H1 (cell line): ENCODE data around the gene PPARD. TPM values are rescaled to one million over a fixed set of nuclear protein-coding genes. Genes with fewer than 3 reads are reported as not detected.

Experiments
- CTCF ChIA-PET: fragments of 300-600 bp; sonication (Branson Sonifier 250); formaldehyde crosslinking; loops from one replicate; lab custom pipeline; 2021; ENCODE audit not compliant: partially characterized antibody; lab: Charles Lee
- POLR2A ChIA-PET: fragments of 300-600 bp; sonication (Branson Sonifier 250); formaldehyde crosslinking; loops from one replicate; lab custom pipeline; 2021; ENCODE audit warnings: inconsistent platforms; ENCODE audit not compliant: partially characterized antibody; lab: Charles Lee
- DNase-seq, 2 experiments: peaks; one replicate each; pipeline versions ENCODE4 v3.0.0 to v3.0.0-alpha.2; 2010 to 2022; ENCODE audit warnings: low spot score in 2 of 2, low read depth in 1 of 2, mixed read lengths in 1 of 2
- FAIRE-seq: peaks from 2 replicates; lab custom pipeline; 2011; peaks lifted over from hg19 to GRCh38; lab: Jason Lieb, UNC
- H2AFZ ChIP-seq: 2 replicates; pipeline ENCODE4 v1.8.1; 2012; ENCODE audit warnings: low read length, inconsistent platforms
- H2AK5ac ChIP-seq: 2 replicates; pipeline ENCODE4 v1.6.1; 2013; ENCODE audit warnings: low read depth, low read length
- H2BK120ac ChIP-seq: replicated peaks from 2 replicates; pipeline ENCODE3; 2013; ENCODE audit warnings: low read depth, low read length, inconsistent platforms
- H2BK12ac ChIP-seq: 2 replicates; pipeline ENCODE4 v1.6.1; 2013; ENCODE audit warnings: low read depth, low read length
- H2BK15ac ChIP-seq: 2 replicates; pipeline ENCODE4 v1.6.1; 2013; ENCODE audit warnings: low read length
- H2BK20ac ChIP-seq: 2 replicates; pipeline ENCODE4 v1.6.1; 2013; ENCODE audit warnings: low read length
- H2BK5ac ChIP-seq: 2 replicates; pipeline ENCODE4 v1.6.1; 2013; ENCODE audit warnings: low read depth, low read length
- H3K14ac ChIP-seq: 2 replicates; pipeline ENCODE4 v1.6.1; 2013; ENCODE audit warnings: inconsistent platforms; ENCODE audit not compliant: insufficient read length
- H3K18ac ChIP-seq: 2 replicates; pipeline ENCODE4 v1.6.1; 2013; ENCODE audit warnings: low read length; ENCODE audit errors: extremely low read depth
- H3K23ac ChIP-seq: 2 replicates; pipeline ENCODE4 v1.6.1; 2013; ENCODE audit warnings: inconsistent platforms; ENCODE audit not compliant: insufficient read length
- H3K23me2 ChIP-seq: 2 replicates; pipeline ENCODE4 v1.6.1; 2013; ENCODE audit warnings: low read depth, low read length
- H3K27ac ChIP-seq: 2 replicates; pipeline ENCODE4 v1.6.1; 2011; ENCODE audit warnings: low read depth, low read length, inconsistent platforms
- H3K27me3 ChIP-seq, 4 experiments: replicated peaks in 1 of 4; 1 replicate in 1 of 4; 2 replicates in 3 of 4; pipeline versions ENCODE4 v1.6.1 to v1.8.1; 2011 to 2013; ENCODE audit warnings: low read length in 3 of 4, mild to moderate bottlenecking in 3 of 4, inconsistent platforms in 2 of 4, mixed read lengths in 2 of 4, moderate library complexity in 1 of 4; ENCODE audit not compliant: control insufficient read depth in 3 of 4, insufficient read depth in 3 of 4; ENCODE audit errors: extremely low read depth in 1 of 4
- H3K36me3 ChIP-seq, 4 experiments: 2 replicates each; pipeline versions ENCODE4 v1.6.1 to v1.8.1; 2011 to 2013; ENCODE audit warnings: mild to moderate bottlenecking in 4 of 4, low read length in 3 of 4, moderate library complexity in 2 of 4, control low read depth in 1 of 4, inconsistent platforms in 1 of 4; ENCODE audit not compliant: insufficient read depth in 4 of 4, control insufficient read depth in 2 of 4
- H3K4ac ChIP-seq: replicated peaks from 2 replicates; pipeline ENCODE3; 2013; ENCODE audit warnings: low read length, low read depth, mixed read lengths, inconsistent platforms; ENCODE audit not compliant: insufficient read length
- H3K4me1 ChIP-seq, 4 experiments: replicated peaks in 1 of 4; 1 replicate in 1 of 4; 2 replicates in 3 of 4; pipeline versions ENCODE4 v1.6.1 to v1.8.1; 2011 to 2013; ENCODE audit warnings: low read length in 3 of 4, inconsistent platforms in 2 of 4, mixed read lengths in 1 of 4; ENCODE audit not compliant: insufficient read depth in 4 of 4, control insufficient read depth in 3 of 4
- H3K4me2 ChIP-seq, 2 experiments: 2 replicates each; pipeline versions ENCODE4 v1.6.1 to v1.8.1; 2011 to 2013; ENCODE audit warnings: low read depth in 2 of 2, low read length in 2 of 2, control low read depth in 1 of 2, inconsistent platforms in 1 of 2, mild to moderate bottlenecking in 1 of 2; ENCODE audit not compliant: insufficient read depth in 1 of 2
- H3K4me3 ChIP-seq, 4 experiments: fragments of 200-600, 300-600 bp in 1 of 4; sonication (generic), shearing (Covaris generic), sonication (Bioruptor Twin) in 1 of 4; 2 replicates each; pipeline versions ENCODE4 v1.5.1 to v1.8.1; 2011 to 2016; ENCODE audit warnings: low read length in 4 of 4, low read depth in 3 of 4, control low read depth in 2 of 4, inconsistent platforms in 2 of 4, mild to moderate bottlenecking in 2 of 4, mixed read lengths in 1 of 4, moderate library complexity in 1 of 4; ENCODE audit not compliant: insufficient read depth in 2 of 4; ENCODE audit errors: extremely low read depth in 1 of 4
- H3K56ac ChIP-seq: replicated peaks from 2 replicates; pipeline ENCODE3; 2013; ENCODE audit warnings: low read depth, mild to moderate bottlenecking, mixed read lengths, low read length, inconsistent platforms; ENCODE audit not compliant: insufficient read length
- H3K79me1 ChIP-seq: 2 replicates; pipeline ENCODE4 v1.6.1; 2013; ENCODE audit warnings: low read depth, low read length, control low read depth
- H3K79me2 ChIP-seq, 2 experiments: 2 replicates each; pipeline versions ENCODE4 v1.6.1 to v1.8.1; 2012 to 2013; ENCODE audit warnings: low read length in 2 of 2, mild to moderate bottlenecking in 2 of 2, inconsistent platforms in 1 of 2; ENCODE audit not compliant: insufficient read depth in 2 of 2, control insufficient read depth in 1 of 2
- H3K9ac ChIP-seq, 4 experiments: replicated peaks in 1 of 4; 1 replicate in 1 of 4; 2 replicates in 3 of 4; pipeline versions ENCODE4 v1.6.1 to v1.8.1; 2011 to 2013; ENCODE audit warnings: low read depth in 3 of 4, low read length in 3 of 4, control low read depth in 2 of 4, mild to moderate bottlenecking in 2 of 4, moderate library complexity in 2 of 4, inconsistent platforms in 1 of 4; ENCODE audit errors: extremely low read depth in 1 of 4
- H3K9me3 ChIP-seq, 2 experiments: 2 replicates each; pipeline versions ENCODE4 v1.6.1 to v1.8.1; 2012 to 2013; ENCODE audit warnings: mild to moderate bottlenecking in 2 of 2, moderate library complexity in 2 of 2, control low read depth in 1 of 2, inconsistent platforms in 1 of 2, low read depth in 1 of 2, low read length in 1 of 2, mixed read lengths in 1 of 2; ENCODE audit not compliant: insufficient read depth in 2 of 2
- H4K20me1 ChIP-seq, 2 experiments: replicated peaks in 1 of 2; 2 replicates each; pipeline versions ENCODE3 to v1.8.1; 2011 to 2013; ENCODE audit warnings: inconsistent platforms in 2 of 2, low read length in 2 of 2, mild to moderate bottlenecking in 1 of 2; ENCODE audit not compliant: insufficient read depth in 2 of 2, control insufficient read depth in 1 of 2
- H4K5ac ChIP-seq: 2 replicates; pipeline ENCODE4 v1.6.1; 2013; ENCODE audit warnings: low read length, low read depth, mixed read lengths, inconsistent platforms; ENCODE audit not compliant: insufficient read length
- H4K8ac ChIP-seq: 2 replicates; pipeline ENCODE4 v1.8.0; 2013; ENCODE audit warnings: mild to moderate bottlenecking, moderate library complexity, low read length, inconsistent platforms; ENCODE audit not compliant: insufficient read depth; ENCODE audit errors: extremely low read depth
- H4K91ac ChIP-seq: replicated peaks from 2 replicates; pipeline ENCODE3; 2013; ENCODE audit warnings: low read length, mixed read lengths, inconsistent platforms; ENCODE audit not compliant: insufficient read length
- BCL11A ChIP-seq, 2 experiments: IDR thresholded peaks; one replicate each; pipeline ENCODE4 v1.6.1; 2011; ENCODE audit warnings: low read depth in 2 of 2, low read length in 2 of 2, mild to moderate bottlenecking in 2 of 2
- CBX5 ChIP-seq: fragments of 300-800, 300-1000 bp; sonication (generic); IDR thresholded peaks from 2 replicates; pipeline ENCODE4 v1.7.1; 2016; ENCODE audit warnings: antibody characterized with exemption, low read length, low read depth
- CEBPB ChIP-seq: IDR thresholded peaks from 2 replicates; pipeline ENCODE4 v1.6.1; 2012; ENCODE audit warnings: low read depth, low read length
- CREB1 ChIP-seq: IDR thresholded peaks from 2 replicates; pipeline ENCODE4 v1.6.1; 2012; ENCODE audit warnings: inconsistent platforms
- KDM4A ChIP-seq: IDR thresholded peaks from one replicate; pipeline ENCODE4 v1.7.1; 2012; ENCODE audit warnings: low read depth, mild to moderate bottlenecking, moderate library complexity, low read length, inconsistent platforms; ENCODE audit not compliant: severe bottlenecking
- MAFK ChIP-seq: IDR thresholded peaks from 2 replicates; pipeline ENCODE4 v1.6.1; 2012; ENCODE audit warnings: low read depth, mild to moderate bottlenecking, improper control_type of control experiment, low read length
- NANOG ChIP-seq: IDR thresholded peaks from 2 replicates; pipeline ENCODE4 v1.6.1; 2011; ENCODE audit warnings: low read length, low read depth, mild to moderate bottlenecking, inconsistent platforms; ENCODE audit not compliant: insufficient read depth, poor library complexity, severe bottlenecking
- NRF1 ChIP-seq: IDR thresholded peaks from 2 replicates; pipeline ENCODE4 v1.6.1; 2011; ENCODE audit warnings: mild to moderate bottlenecking, low read depth, low read length, improper control_type of control experiment
- RFX5 ChIP-seq: IDR thresholded peaks from 2 replicates; pipeline ENCODE4 v1.6.1; 2011; ENCODE audit warnings: low read depth, low read length, improper control_type of control experiment, borderline replicate concordance
- SAP30 ChIP-seq: fragments of 300-600 bp; sonication (generic); IDR thresholded peaks from 2 replicates; pipeline ENCODE4 v1.7.1; 2012; ENCODE audit warnings: low read length, moderate library complexity, mild to moderate bottlenecking, inconsistent platforms; ENCODE audit not compliant: insufficient read depth, insufficient replicate concordance
- SIRT6 ChIP-seq: IDR thresholded peaks from one replicate; pipeline ENCODE4 v1.7.1; 2012; ENCODE audit warnings: low read length, inconsistent platforms
- WGBS, 2 experiments: shearing (Covaris generic) in 1 of 2; methylation state at CpG; one replicate each; pipeline versions ENCODE4 v1.1.6 to v1.1.7; 2013 to 2015; ENCODE audit warnings: low lambda C conversion rate in 2 of 2, mixed read lengths in 2 of 2, inconsistent platforms in 1 of 2, low coverage in 1 of 2, missing lambda C conversion rate in 1 of 2; ENCODE audit not compliant: insufficient replicate concordance in 2 of 2, insufficient coverage in 1 of 2, insufficient read length in 1 of 2; ENCODE audit errors: extremely low coverage in 1 of 2, missing lambda C conversion rate in 1 of 2; 5-methylcytosine and 5-hydroxymethylcytosine counted together
- polyA plus RNA-seq, 7 experiments: library from polyadenylated mRNA; depleted of rRNA in 3 of 7; stranded (reverse) in 5 of 7; unstranded in 2 of 7; fragments of >200 nt in 5 of 7; fragments of 200-250 nt in 2 of 7; gene quantifications; 1 replicate in 5 of 7; 2 replicates in 1 of 7; 4 replicates in 1 of 7; pipeline versions ENCODE4 v1.2.1 to v1.2.3, GENCODE V29; 2011 to 2013; ENCODE audit warnings: missing spikeins in 2 of 7, mixed read lengths in 2 of 7
- total RNA-seq: library from RNA; stranded (reverse); fragmentation: NEBNext Ultra II Directional; extraction: Animal tissue kit (Norgen Biotek cat#: 25700); gene quantifications from 2 replicates; pipeline ENCODE4 v1.2.1, GENCODE V29; 2021

PPARD gene
- total and polyA plus RNA-seq, 2 of the 8 experiments (the other 6 are each of a cell fraction or from before 2014, with no cell fraction given), result 14.6 to 14.9 TPM

GRCh38 chr6:35360349-35361138, 18.2 kb downstream of the PPARD start:
- peak; percentile 38 to 54 for DNase-seq
- TF ChIP-seq NRF1 (no peak), BCL11A (IDR thresholded peaks at IDR 0.05; ENCODE audit: low read depth in 2 of 2, low read length in 2 of 2) (no peak), SAP30 (no peak), CREB1 (peak; percentile 74), CBX5 (no peak), CEBPB (peak; percentile 94), SIRT6 (no peak), MAFK (no peak), NANOG (peak; percentile 69), RFX5 (no peak), KDM4A (no peak)

More at GRCh38 chr6:35360349-35361138, 18.2 kb downstream of the PPARD start:
- H3K27ac ChIP-seq, result peak overlapping the region; percentile 32; the same call in 1 of the 2 replicates
- H3K9me3 ChIP-seq, result no peaks in the 10 kb centered on the region
- peak overlapping the region; percentile 54; the same call in 1 of the 2 replicates for H2AK5ac ChIP-seq
- H3K14ac ChIP-seq, result no peak overlapping the region
- H2BK5ac ChIP-seq, result peak overlapping the region; percentile 77; the same call in 1 of the 2 replicates
- H3K36me3 ChIP-seq, result no peaks in the 10 kb centered on the region; a peak in 2 of 8 replicates
- no peak overlapping the region for H4K8ac ChIP-seq
- H3K79me2 ChIP-seq, result peaks cover 0 to 3% of the 10 kb centered on the region in 2 experiments; a peak in 1 of 4 replicates
- ChIA-PET POLR2A (interaction anchor here (1.2 to 1.6 kb wide), 3 partner anchors 76 to 113 kb away, joined by 3 to 4 read pairs (median 3); no protein-coding TSS in a partner anchor), CTCF (interaction anchor here (0.7 to 3.3 kb wide), 12 partner anchors 9 to 107 kb away, joined by 3 to 17 read pairs (median 4); partner anchors contain the start of gene PPARD)
- FAIRE-seq, result peak; percentile 98
- H3K27me3 ChIP-seq, result no peaks in the 10 kb centered on the region
- 60% methylated on average over 8 of the region's 8 CpGs; no CpG with 5 or more reads in 1 of the 2 experiments for WGBS, 2 experiments
- 0 out of 2 replicates have a peak, but pooled peaks cover 2% of the 10 kb centered on the region for H3K23me2 ChIP-seq
- H3K4ac ChIP-seq, result peak overlapping the region; percentile 19
- H3K4me3 ChIP-seq, result 0 out of 8 replicates have a peak overlapping the region, but pooled peaks of 1 of the 4 experiments have one; percentile 5
- H2BK12ac ChIP-seq, result peak overlapping the region; percentile 82
- H3K4me2 ChIP-seq, result peak overlapping the region; percentile 33 to 47
- no peak overlapping the region for H3K56ac ChIP-seq
- peak overlapping the region; percentile 28; the same call in 1 of the 2 replicates for H2BK20ac ChIP-seq
- H3K4me1 ChIP-seq, result peaks cover 4 to 17% (median 13%) of the 10 kb centered on the region in 4 experiments
- H2BK15ac ChIP-seq, result 0 out of 2 replicates have a peak overlapping the region, but pooled peaks have one; percentile 32
- H4K20me1 ChIP-seq, result no peaks in the 10 kb centered on the region
- H4K91ac ChIP-seq, result peak overlapping the region; percentile 71
- no peak overlapping the region for H2AFZ ChIP-seq
- no peak overlapping the region for H2BK120ac ChIP-seq
- H3K23ac ChIP-seq, result no peak overlapping the region
- no peaks in the 10 kb centered on the region; the same call in none of the 2 replicates for H3K79me1 ChIP-seq
- H3K9ac ChIP-seq, result no peak overlapping the region
- peak overlapping the region; percentile 51 for H3K18ac ChIP-seq
- peak overlapping the region; percentile 16 for H4K5ac ChIP-seq
